Measurements from ENCODE around the gene HAPLN3.

The HAPLN3 gene

GRCh38 chr15:88866295-88866881 is 29.0 kb downstream of the HAPLN3 start:
- FAIRE-seq (no peak), DNase-seq (ENCODE audit: insufficient read length, low spot score) (no peak)
- no peak for TF ChIP-seq PAX5 (IDR thresholded peaks at IDR 0.05; ENCODE audit: insufficient read depth, low read length, severe bottlenecking)

GRCh38 chr15:88865498-88866099 is 29.7 kb downstream of the HAPLN3 start:
- TF ChIP-seq SPI1 (IDR thresholded peaks at IDR 0.05; ENCODE audit: low read depth, low read length): no peak
- TF ChIP-seq POU2F2 (IDR thresholded peaks at IDR 0.05; ENCODE audit: low read depth, low read length): no peak
- no peak for TF ChIP-seq POLR2AphosphoS5 (IDR thresholded peaks at IDR 0.05; ENCODE audit: low read depth, low read length)
- no peak for TF ChIP-seq TAF1 (IDR thresholded peaks at IDR 0.05; ENCODE audit: low read depth, low read length)
- TF ChIP-seq POLR2A (IDR thresholded peaks at IDR 0.05; ENCODE audit: low read depth, low read length): no peak
- no peak for TF ChIP-seq PAX5 (IDR thresholded peaks at IDR 0.05; ENCODE audit: insufficient read depth, low read length, severe bottlenecking)
- DNase-seq (ENCODE audit: insufficient read length, low spot score) (no peak), FAIRE-seq (no peak)

- FAIRE-seq (no peak), DNase-seq (ENCODE audit: insufficient read length, low spot score) (no peak)
- no peak for TF ChIP-seq PAX5 (IDR thresholded peaks at IDR 0.05; ENCODE audit: insufficient read depth, low read length, severe bottlenecking)
- no peak for TF ChIP-seq TAF1 (IDR thresholded peaks at IDR 0.05; ENCODE audit: low read depth, low read length)
- no peak for TF ChIP-seq SPI1 (IDR thresholded peaks at IDR 0.05; ENCODE audit: low read depth, low read length)
- TF ChIP-seq POLR2A (IDR thresholded peaks at IDR 0.05; ENCODE audit: low read depth, low read length): no peak
- TF ChIP-seq POLR2AphosphoS5 (IDR thresholded peaks at IDR 0.05; ENCODE audit: low read depth, low read length): no peak
- TF ChIP-seq POU2F2 (IDR thresholded peaks at IDR 0.05; ENCODE audit: low read depth, low read length): no peak
Measured at GRCh38 chr15:88864861-88865497, 30.4 kb downstream of the HAPLN3 start.

GRCh38 chr15:88863412-88863811 is 31.9 kb downstream of the HAPLN3 start:
- no peak for DNase-seq (ENCODE audit: insufficient read length, low spot score)
- no peak for FAIRE-seq

GRCh38 chr15:88860212-88860611 is 35.1 kb downstream of the HAPLN3 start:
- FAIRE-seq (no peak), DNase-seq (ENCODE audit: insufficient read length, low spot score) (no peak)
- no peak for TF ChIP-seq SPI1 (IDR thresholded peaks at IDR 0.05; ENCODE audit: low read depth, low read length)
- TF ChIP-seq TAF1 (IDR thresholded peaks at IDR 0.05; ENCODE audit: low read depth, low read length): no peak
- TF ChIP-seq POLR2AphosphoS5 (IDR thresholded peaks at IDR 0.05; ENCODE audit: low read depth, low read length): no peak
- TF ChIP-seq PAX5 (IDR thresholded peaks at IDR 0.05; ENCODE audit: insufficient read depth, low read length, severe bottlenecking): no peak
- no peak for TF ChIP-seq POLR2A (IDR thresholded peaks at IDR 0.05; ENCODE audit: low read depth, low read length)
- TF ChIP-seq POU2F2 (IDR thresholded peaks at IDR 0.05; ENCODE audit: low read depth, low read length): no peak

More at GRCh38 chr15:88863412-88863811, 31.9 kb downstream of the HAPLN3 start:
- TF ChIP-seq SPI1 (IDR thresholded peaks at IDR 0.05; ENCODE audit: low read depth, low read length) (no peak), POU2F2 (IDR thresholded peaks at IDR 0.05; ENCODE audit: low read depth, low read length) (no peak), TAF1 (IDR thresholded peaks at IDR 0.05; ENCODE audit: low read depth, low read length) (no peak), POLR2AphosphoS5 (IDR thresholded peaks at IDR 0.05; ENCODE audit: low read depth, low read length) (no peak), PAX5 (IDR thresholded peaks at IDR 0.05; ENCODE audit: insufficient read depth, low read length, severe bottlenecking) (no peak), POLR2A (IDR thresholded peaks at IDR 0.05; ENCODE audit: low read depth, low read length) (no peak)

- no peak for TF ChIP-seq PAX5 (IDR thresholded peaks at IDR 0.05; ENCODE audit: insufficient read depth, low read length, severe bottlenecking)
- no peak for TF ChIP-seq POU2F2 (IDR thresholded peaks at IDR 0.05; ENCODE audit: low read depth, low read length)
- no peak for TF ChIP-seq SPI1 (IDR thresholded peaks at IDR 0.05; ENCODE audit: low read depth, low read length)
- TF ChIP-seq POLR2AphosphoS5 (IDR thresholded peaks at IDR 0.05; ENCODE audit: low read depth, low read length): no peak
- FAIRE-seq (no peak), DNase-seq (ENCODE audit: insufficient read length, low spot score) (no peak)
Measured at GRCh38 chr15:88859550-88859949, 35.8 kb downstream of the HAPLN3 start.

- DNase-seq (ENCODE audit: insufficient read length, low spot score) (no peak), FAIRE-seq (no peak)
- TF ChIP-seq PAX5 (IDR thresholded peaks at IDR 0.05; ENCODE audit: insufficient read depth, low read length, severe bottlenecking) (no peak), SPI1 (IDR thresholded peaks at IDR 0.05; ENCODE audit: low read depth, low read length) (no peak), TAF1 (IDR thresholded peaks at IDR 0.05; ENCODE audit: low read depth, low read length) (no peak), POLR2AphosphoS5 (IDR thresholded peaks at IDR 0.05; ENCODE audit: low read depth, low read length) (no peak), POLR2A (IDR thresholded peaks at IDR 0.05; ENCODE audit: low read depth, low read length) (no peak), POU2F2 (IDR thresholded peaks at IDR 0.05; ENCODE audit: low read depth, low read length) (no peak)
Measured at GRCh38 chr15:88858934-88859333, 36.4 kb downstream of the HAPLN3 start.

GRCh38 chr15:88852476-88852875 is 42.9 kb downstream of the HAPLN3 start:
- TF ChIP-seq POLR2AphosphoS5 (IDR thresholded peaks at IDR 0.05; ENCODE audit: low read depth, low read length) (no peak), SPI1 (IDR thresholded peaks at IDR 0.05; ENCODE audit: low read depth, low read length) (no peak), POLR2A (IDR thresholded peaks at IDR 0.05; ENCODE audit: low read depth, low read length) (no peak), TAF1 (IDR thresholded peaks at IDR 0.05; ENCODE audit: low read depth, low read length) (no peak), POU2F2 (IDR thresholded peaks at IDR 0.05; ENCODE audit: low read depth, low read length) (no peak), PAX5 (IDR thresholded peaks at IDR 0.05; ENCODE audit: insufficient read depth, low read length, severe bottlenecking) (no peak)
- no peak for FAIRE-seq

GRCh38 chr15:88849376-88850072 is 45.8 kb downstream of the HAPLN3 start:
- DNase-seq (ENCODE audit: insufficient read length, low spot score) (no peak), FAIRE-seq (no peak)
- TF ChIP-seq POLR2A (IDR thresholded peaks at IDR 0.05; ENCODE audit: low read depth, low read length) (no peak), PAX5 (IDR thresholded peaks at IDR 0.05; ENCODE audit: insufficient read depth, low read length, severe bottlenecking) (no peak), SPI1 (IDR thresholded peaks at IDR 0.05; ENCODE audit: low read depth, low read length) (no peak), POU2F2 (IDR thresholded peaks at IDR 0.05; ENCODE audit: low read depth, low read length) (no peak), TAF1 (IDR thresholded peaks at IDR 0.05; ENCODE audit: low read depth, low read length) (no peak), POLR2AphosphoS5 (IDR thresholded peaks at IDR 0.05; ENCODE audit: low read depth, low read length) (no peak)

More at GRCh38 chr15:88852476-88852875, 42.9 kb downstream of the HAPLN3 start:
- DNase-seq (ENCODE audit: insufficient read length, low spot score): no peak
